ENCODE data around the gene PPP2R2C.

PPP2R2C gene

GRCh38 chr4:6369035-6369434, 103.4 kb downstream of the PPP2R2C start:
- no peaks in the 10 kb centered on the region for H3K36me3 ChIP-seq (ENCODE audit: insufficient read depth, low read length)
- no peaks in the 10 kb centered on the region for H3K9me3 ChIP-seq (ENCODE audit: control insufficient read depth, insufficient read depth, low read length)
- no peaks in the 10 kb centered on the region; the same call in 1 of the 2 replicates for H3K4me1 ChIP-seq (ENCODE audit: insufficient read depth, low read length)
- no peak overlapping the region for H3K9ac ChIP-seq (ENCODE audit: low read depth, low read length)

GRCh38 chr4:6368601-6369000, 103.8 kb downstream of the PPP2R2C start:
- no peaks in the 10 kb centered on the region for H3K9me3 ChIP-seq (ENCODE audit: control insufficient read depth, insufficient read depth, low read length)
- H3K9ac ChIP-seq (ENCODE audit: low read depth, low read length), result no peak overlapping the region
- no peaks in the 10 kb centered on the region; the same call in 1 of the 2 replicates for H3K4me1 ChIP-seq (ENCODE audit: insufficient read depth, low read length)
- H3K36me3 ChIP-seq (ENCODE audit: insufficient read depth, low read length), result no peaks in the 10 kb centered on the region

GRCh38 chr4:6368096-6368495, 104.3 kb downstream of the PPP2R2C start:
- no peaks in the 10 kb centered on the region for H3K9me3 ChIP-seq (ENCODE audit: control insufficient read depth, insufficient read depth, low read length)
- H3K4me1 ChIP-seq (ENCODE audit: insufficient read depth, low read length), result no peaks in the 10 kb centered on the region; the same call in 1 of the 2 replicates
- no peak overlapping the region for H3K9ac ChIP-seq (ENCODE audit: low read depth, low read length)
- no peaks in the 10 kb centered on the region for H3K36me3 ChIP-seq (ENCODE audit: insufficient read depth, low read length)

- no peak overlapping the region for H3K9ac ChIP-seq (ENCODE audit: low read depth, low read length)
- H3K4me1 ChIP-seq (ENCODE audit: insufficient read depth, low read length), result no peaks in the 10 kb centered on the region; the same call in 1 of the 2 replicates
- no peaks in the 10 kb centered on the region for H3K9me3 ChIP-seq (ENCODE audit: control insufficient read depth, insufficient read depth, low read length)
- no peaks in the 10 kb centered on the region for H3K36me3 ChIP-seq (ENCODE audit: insufficient read depth, low read length)
Observed at GRCh38 chr4:6367371-6367851, 105.0 kb downstream of the PPP2R2C start.

GRCh38 chr4:6366581-6366980, 105.8 kb downstream of the PPP2R2C start:
- H3K9ac ChIP-seq (ENCODE audit: low read depth, low read length), result no peak overlapping the region

GRCh38 chr4:6365545-6366086, 106.8 kb downstream of the PPP2R2C start:
- Histone ChIP-seq H3K9ac (ENCODE audit: low read depth, low read length) (no peak overlapping the region), H3K9me3 (ENCODE audit: control insufficient read depth, insufficient read depth, low read length) (no peaks in the 10 kb centered on the region), H3K36me3 (ENCODE audit: insufficient read depth, low read length) (no peaks in the 10 kb centered on the region), H3K4me1 (ENCODE audit: insufficient read depth, low read length) (no peaks in the 10 kb centered on the region; the same call in 1 of the 2 replicates)

More at GRCh38 chr4:6366581-6366980, 105.8 kb downstream of the PPP2R2C start:
- Histone ChIP-seq H3K36me3 (ENCODE audit: insufficient read depth, low read length) (no peaks in the 10 kb centered on the region), H3K4me1 (ENCODE audit: insufficient read depth, low read length) (no peaks in the 10 kb centered on the region; the same call in 1 of the 2 replicates), H3K9me3 (ENCODE audit: control insufficient read depth, insufficient read depth, low read length) (no peaks in the 10 kb centered on the region)

GRCh38 chr4:6364581-6364980, 107.8 kb downstream of the PPP2R2C start:
- no peaks in the 10 kb centered on the region for H3K9me3 ChIP-seq (ENCODE audit: control insufficient read depth, insufficient read depth, low read length)
- no peak overlapping the region for H3K9ac ChIP-seq (ENCODE audit: low read depth, low read length)
- no peaks in the 10 kb centered on the region for H3K36me3 ChIP-seq (ENCODE audit: insufficient read depth, low read length)
- no peaks in the 10 kb centered on the region; the same call in 1 of the 2 replicates for H3K4me1 ChIP-seq (ENCODE audit: insufficient read depth, low read length)

GRCh38 chr4:6364146-6364545, 108.3 kb downstream of the PPP2R2C start:
- no peaks in the 10 kb centered on the region for H3K9me3 ChIP-seq (ENCODE audit: control insufficient read depth, insufficient read depth, low read length)
- H3K4me1 ChIP-seq (ENCODE audit: insufficient read depth, low read length), result no peaks in the 10 kb centered on the region; the same call in 1 of the 2 replicates
- no peak overlapping the region for H3K9ac ChIP-seq (ENCODE audit: low read depth, low read length)
- no peaks in the 10 kb centered on the region for H3K36me3 ChIP-seq (ENCODE audit: insufficient read depth, low read length)

GRCh38 chr4:6362896-6363295, 109.5 kb downstream of the PPP2R2C start:
- no peaks in the 10 kb centered on the region; the same call in 1 of the 2 replicates for H3K4me1 ChIP-seq (ENCODE audit: insufficient read depth, low read length)
- no peaks in the 10 kb centered on the region for H3K9me3 ChIP-seq (ENCODE audit: control insufficient read depth, insufficient read depth, low read length)

GRCh38 chr4:6362243-6362885, 110.0 kb downstream of the PPP2R2C start:
- Histone ChIP-seq H3K36me3 (ENCODE audit: insufficient read depth, low read length) (no peaks in the 10 kb centered on the region), H3K9ac (ENCODE audit: low read depth, low read length) (no peak overlapping the region), H3K9me3 (ENCODE audit: control insufficient read depth, insufficient read depth, low read length) (no peaks in the 10 kb centered on the region), H3K4me1 (ENCODE audit: insufficient read depth, low read length) (no peaks in the 10 kb centered on the region; the same call in 1 of the 2 replicates)

More at GRCh38 chr4:6362896-6363295, 109.5 kb downstream of the PPP2R2C start:
- Histone ChIP-seq H3K9ac (ENCODE audit: low read depth, low read length) (no peak overlapping the region), H3K36me3 (ENCODE audit: insufficient read depth, low read length) (no peaks in the 10 kb centered on the region)

- Histone ChIP-seq H3K4me1 (ENCODE audit: insufficient read depth, low read length) (no peaks in the 10 kb centered on the region), H3K9me3 (ENCODE audit: control insufficient read depth, insufficient read depth, low read length) (no peaks in the 10 kb centered on the region), H3K9ac (ENCODE audit: low read depth, low read length) (no peak overlapping the region), H3K36me3 (ENCODE audit: insufficient read depth, low read length) (no peaks in the 10 kb centered on the region)
Observed at GRCh38 chr4:6361076-6361784, 111.2 kb downstream of the PPP2R2C start.

GRCh38 chr4:6360385-6360784, 112.0 kb downstream of the PPP2R2C start:
- H3K9ac ChIP-seq (ENCODE audit: low read depth, low read length), result no peak overlapping the region
- H3K4me1 ChIP-seq (ENCODE audit: insufficient read depth, low read length), result no peaks in the 10 kb centered on the region
- H3K9me3 ChIP-seq (ENCODE audit: control insufficient read depth, insufficient read depth, low read length), result no peaks in the 10 kb centered on the region
- H3K36me3 ChIP-seq (ENCODE audit: insufficient read depth, low read length), result no peaks in the 10 kb centered on the region

- no peaks in the 10 kb centered on the region for H3K9me3 ChIP-seq (ENCODE audit: control insufficient read depth, insufficient read depth, low read length)
- no peak overlapping the region for H3K9ac ChIP-seq (ENCODE audit: low read depth, low read length)
- H3K4me1 ChIP-seq (ENCODE audit: insufficient read depth, low read length), result no peaks in the 10 kb centered on the region
- no peaks in the 10 kb centered on the region for H3K36me3 ChIP-seq (ENCODE audit: insufficient read depth, low read length)
Observed at GRCh38 chr4:6359536-6360308, 112.7 kb downstream of the PPP2R2C start.

- Histone ChIP-seq H3K9me3 (ENCODE audit: control insufficient read depth, insufficient read depth, low read length) (no peaks in the 10 kb centered on the region), H3K4me1 (ENCODE audit: insufficient read depth, low read length) (no peaks in the 10 kb centered on the region), H3K36me3 (ENCODE audit: insufficient read depth, low read length) (no peaks in the 10 kb centered on the region), H3K9ac (ENCODE audit: low read depth, low read length) (no peak overlapping the region)
Observed at GRCh38 chr4:6357476-6357875, 114.9 kb downstream of the PPP2R2C start.
